Measurements from ENCODE around the gene APC2.
A peak's percentile ranks its signal among the peaks of the same experiment; 100 is the strongest.

Gene APC2

GRCh38 chr19:1503089-1503924 is 53.4 kb downstream of the APC2 start:
- DNase-seq = no peak

- DNase-seq = no peak
These were observed 54.2 kb downstream of the APC2 start for GRCh38 chr19:1503925-1504773.

- DNase-seq = no peak
These were observed 55.1 kb downstream of the APC2 start for GRCh38 chr19:1505012-1505411.

- no peak for DNase-seq
These were observed 56.3 kb downstream of the APC2 start for GRCh38 chr19:1505991-1506881.

GRCh38 chr19:1507192-1507660 is 57.3 kb downstream of the APC2 start:
- no peak for DNase-seq

- peak; percentile 63 for DNase-seq
These were observed 58.0 kb downstream of the APC2 start for GRCh38 chr19:1507763-1508506.

GRCh38 chr19:1508507-1508856 is 58.6 kb downstream of the APC2 start:
- DNase-seq = no peak

GRCh38 chr19:1509602-1510441 is 59.9 kb downstream of the APC2 start:
- DNase-seq = no peak

- no peak for DNase-seq
These were observed 60.5 kb downstream of the APC2 start for GRCh38 chr19:1510442-1510806.

- no peak for DNase-seq
These were observed 60.9 kb downstream of the APC2 start for GRCh38 chr19:1510807-1511206.

- DNase-seq = no peak
These were observed 61.7 kb downstream of the APC2 start for GRCh38 chr19:1511318-1512317.

GRCh38 chr19:1512671-1513498 is 63.0 kb downstream of the APC2 start, which contains the start of gene ADAMTSL5:
TSS of gene ADAMTSL5 (minus strand) at chr19:1513019. CDS start at chr19:1510943, 2,076 bp downstream.
- DNase-seq = no peak

GRCh38 chr19:1513499-1514294 is 63.8 kb downstream of the APC2 start:
- no peak for DNase-seq

GRCh38 chr19:1514295-1514661 is 64.4 kb downstream of the APC2 start:
- DNase-seq = no peak

- DNase-seq = no peak
These were observed 65.2 kb downstream of the APC2 start for GRCh38 chr19:1514986-1515721.

GRCh38 chr19:1516395-1516753 is 66.5 kb downstream of the APC2 start:
- no peak for DNase-seq

GRCh38 chr19:1518471-1518870 is 68.5 kb downstream of the APC2 start:
- no peak for DNase-seq
